ENCODE data around the gene VARS2.
A peak's percentile ranks its signal among the peaks of the same experiment; 100 is the strongest.
"Not testable (repeated sequence)": the region's sequence is repeated elsewhere in the genome, so short reads cannot be mapped to it uniquely, and the experiment has no call there.

Gene VARS2

GRCh38 chr6:30914076-30914853, at the start of gene VARS2:
Gene VARS2 (plus strand): TSS chr6:30914238. CDS start chr6:30914837, 599 bp downstream.
- peak; percentile 97 for DNase-seq

GRCh38 chr6:30864325-30864724, 49.7 kb upstream of the VARS2 start:
- no peak for DNase-seq

GRCh38 chr6:30869241-30869749, 44.7 kb upstream of the VARS2 start:
- not testable (repeated sequence) for DNase-seq

- no peak for DNase-seq
Measured at GRCh38 chr6:30870546-30870945, 43.5 kb upstream of the VARS2 start.

GRCh38 chr6:30871592-30872183, 42.4 kb upstream of the VARS2 start:
- no peak for DNase-seq

GRCh38 chr6:30873137-30873640, 40.8 kb upstream of the VARS2 start:
- no peak for DNase-seq

- not testable (repeated sequence) for DNase-seq
Measured at GRCh38 chr6:30873795-30874194, 40.2 kb upstream of the VARS2 start.

- DNase-seq, result no peak
Measured at GRCh38 chr6:30875244-30876038, 38.6 kb upstream of the VARS2 start.

- DNase-seq, result peak; percentile 50
Measured at GRCh38 chr6:30876039-30876730, 37.9 kb upstream of the VARS2 start.

GRCh38 chr6:30877419-30878262, 36.4 kb upstream of the VARS2 start:
- DNase-seq, result peak; percentile 91

- DNase-seq, result no peak
Measured at GRCh38 chr6:30879684-30880427, 34.2 kb upstream of the VARS2 start.

- peak; percentile 77 for DNase-seq
Measured at GRCh38 chr6:30880698-30881252, 33.3 kb upstream of the VARS2 start.

GRCh38 chr6:30881392-30882203, 32.4 kb upstream of the VARS2 start:
- peak; percentile 63 for DNase-seq

GRCh38 chr6:30882204-30882758, 31.8 kb upstream of the VARS2 start:
- DNase-seq, result peak; percentile 51

- DNase-seq, result peak; percentile 36
Measured at GRCh38 chr6:30882759-30883684, 31.0 kb upstream of the VARS2 start.

GRCh38 chr6:30883685-30884520, 30.1 kb upstream of the VARS2 start, which contains the start of gene DDR1:
Gene DDR1 (plus strand): TSS chr6:30884519. CDS start chr6:30888730, 4,211 bp downstream.
- DNase-seq, result peak; percentile 91

All from right hindlimb (tissue), 1 donor.